IMR-90 (cell line): ENCODE data around the gene SERPINA6. TPM values are rescaled to one million over a fixed set of nuclear protein-coding genes. Genes with fewer than 3 reads are reported as not detected.

ENCODE experiments used
- ATAC-seq: fragments of 200-7000 bp; cut with Tn5 transposase; 2 replicates; pipeline ENCODE4 v1.9.1; 2020; ENCODE audit warnings: low read depth, mild to moderate bottlenecking, moderate library complexity
- BruUV-seq: library from RNA; stranded (reverse); fragments of 400-500 nt; replicated peaks from 2 replicates; lab custom pipeline; 2021; lab: Mats Ljungman, UMichigan
- CTCF ChIA-PET: fragments of 300-600 bp; formaldehyde crosslinking; extraction: SDS; loops from one replicate; lab custom pipeline; 2021; ENCODE audit warnings: antibody characterized with exemption; lab: Yijun Ruan, JAX
- POLR2A ChIA-PET: fragments of 300-600 bp; sonication (Branson Sonifier 250); formaldehyde crosslinking; loops from one replicate; lab custom pipeline; 2022; ENCODE audit warnings: antibody characterized with exemption; ENCODE audit not compliant: unreplicated experiment; lab: Charles Lee
- DNase-seq: peaks from one replicate; pipeline ENCODE4 v3.0.0; 2013
- H2AFZ ChIP-seq: replicated peaks from 2 replicates; pipeline ENCODE3; 2013; ENCODE audit warnings: low read length, mild to moderate bottlenecking; ENCODE audit not compliant: poor library complexity
- H2AK5ac ChIP-seq: 2 replicates; pipeline ENCODE4 v1.6.1; 2013; ENCODE audit warnings: low read depth, low read length, inconsistent platforms
- H2AK9ac ChIP-seq: replicated peaks from 2 replicates; pipeline ENCODE3; 2013; ENCODE audit warnings: mild to moderate bottlenecking, low read depth, low read length, moderate library complexity; ENCODE audit not compliant: poor library complexity
- H2BK120ac ChIP-seq: 2 replicates; pipeline ENCODE4 v1.6.1; 2013; ENCODE audit warnings: low read depth, low read length, inconsistent platforms
- H2BK15ac ChIP-seq: 3 replicates; pipeline ENCODE4 v1.6.1; 2013; ENCODE audit warnings: low read depth, low read length, inconsistent platforms
- H2BK20ac ChIP-seq: 2 replicates; pipeline ENCODE4 v1.6.1; 2013; ENCODE audit warnings: low read depth, mild to moderate bottlenecking, inconsistent platforms, low read length, moderate library complexity
- H2BK5ac ChIP-seq: 2 replicates; pipeline ENCODE4 v1.6.1; 2013; ENCODE audit warnings: mild to moderate bottlenecking, low read depth, low read length, inconsistent platforms; ENCODE audit not compliant: poor library complexity, severe bottlenecking
- H3K14ac ChIP-seq: replicated peaks from 2 replicates; pipeline ENCODE4 v1.6.1; 2013; ENCODE audit warnings: low read depth, low read length, inconsistent platforms
- H3K18ac ChIP-seq: 2 replicates; pipeline ENCODE4 v1.6.1; 2013; ENCODE audit warnings: low read depth, low read length, control low read depth
- H3K23ac ChIP-seq: 2 replicates; pipeline ENCODE4 v1.6.1; 2013; ENCODE audit warnings: low read depth, low read length, inconsistent platforms
- H3K27ac ChIP-seq: 2 replicates; pipeline ENCODE4 v1.5.1; 2013; ENCODE audit warnings: mild to moderate bottlenecking, control low read depth, low read length; ENCODE audit not compliant: insufficient read depth
- H3K27me3 ChIP-seq: 2 replicates; pipeline ENCODE4 v1.6.1; 2013; ENCODE audit warnings: low read length; ENCODE audit not compliant: control insufficient read depth, insufficient read depth
- H3K36me3 ChIP-seq: 2 replicates; pipeline ENCODE4 v1.6.1; 2013; ENCODE audit warnings: low read length, mixed read lengths; ENCODE audit not compliant: control insufficient read depth, insufficient read depth
- H3K4ac ChIP-seq: 2 replicates; pipeline ENCODE4 v1.6.1; 2013; ENCODE audit warnings: low read depth, low read length, inconsistent platforms
- H3K4me1 ChIP-seq: 2 replicates; pipeline ENCODE4 v1.6.1; 2013; ENCODE audit warnings: low read length, mixed read lengths; ENCODE audit not compliant: control insufficient read depth, insufficient read depth
- H3K4me2 ChIP-seq: 2 replicates; pipeline ENCODE4 v1.6.1; 2013; ENCODE audit warnings: low read depth, mild to moderate bottlenecking, control low read depth, low read length, moderate library complexity
- H3K4me3 ChIP-seq: 2 replicates; pipeline ENCODE4 v1.5.1; 2013; ENCODE audit warnings: low read depth, mild to moderate bottlenecking, control low read depth, low read length, moderate library complexity; ENCODE audit not compliant: insufficient read depth
- H3K56ac ChIP-seq: 2 replicates; pipeline ENCODE4 v1.6.1; 2013; ENCODE audit warnings: low read length, inconsistent platforms; ENCODE audit not compliant: insufficient read depth; ENCODE audit errors: extremely low read depth
- H3K79me1 ChIP-seq, 2 experiments: 2 replicates each; pipeline ENCODE4 v1.6.1; 2013; ENCODE audit warnings: low read length in 2 of 2, inconsistent platforms in 1 of 2, low read depth in 1 of 2
- H3K9ac ChIP-seq: 2 replicates; pipeline ENCODE4 v1.6.1; 2013; ENCODE audit warnings: low read depth, low read length, control low read depth
- H3K9me1 ChIP-seq: 2 replicates; pipeline ENCODE4 v1.6.1; 2013; ENCODE audit warnings: low read length, inconsistent platforms; ENCODE audit not compliant: insufficient read depth
- H3K9me3 ChIP-seq: 2 replicates; pipeline ENCODE4 v1.6.1; 2013; ENCODE audit warnings: low read length; ENCODE audit not compliant: control insufficient read depth, insufficient read depth
- H4K20me1 ChIP-seq: 2 replicates; pipeline ENCODE4 v1.6.1; 2013; ENCODE audit warnings: low read length, inconsistent platforms; ENCODE audit not compliant: insufficient read depth
- H4K5ac ChIP-seq: 2 replicates; pipeline ENCODE4 v1.6.1; 2013; ENCODE audit warnings: mild to moderate bottlenecking, low read depth, low read length, control low read depth
- H4K8ac ChIP-seq, 2 experiments: 2 replicates each; pipeline ENCODE4 v1.6.1; 2013; ENCODE audit warnings: low read depth in 2 of 2, low read length in 2 of 2, control low read depth in 1 of 2, inconsistent platforms in 1 of 2
- H4K91ac ChIP-seq: 2 replicates; pipeline ENCODE4 v1.6.1; 2013; ENCODE audit warnings: low read depth, low read length, inconsistent platforms; ENCODE audit not compliant: insufficient read depth
- BHLHE40 ChIP-seq: fragments of 150-350 bp; IDR thresholded peaks from 2 replicates; pipeline ENCODE4 v1.6.1; 2016; ENCODE audit warnings: mild to moderate bottlenecking, low read depth, low read length
- FOS ChIP-seq: fragments of 150-350 bp; IDR thresholded peaks from 2 replicates; pipeline ENCODE4 v1.6.1; 2016; ENCODE audit warnings: low read depth, low read length
- MXI1 ChIP-seq: IDR thresholded peaks from 2 replicates; pipeline ENCODE4 v1.6.1; 2012; ENCODE audit warnings: low read depth, mild to moderate bottlenecking, low read length, moderate library complexity, borderline replicate concordance
- RAD21 ChIP-seq: IDR thresholded peaks from 2 replicates; pipeline ENCODE4 v1.6.1; 2012; ENCODE audit warnings: low read length, improper control_type of control experiment
- RCOR1 ChIP-seq: IDR thresholded peaks from 2 replicates; pipeline ENCODE4 v1.6.1; 2012; ENCODE audit warnings: mild to moderate bottlenecking, low read length, improper control_type of control experiment; ENCODE audit not compliant: insufficient replicate concordance
- RFX5 ChIP-seq: IDR thresholded peaks from 2 replicates; pipeline ENCODE4 v1.8.0; 2012; ENCODE audit warnings: low read depth, mild to moderate bottlenecking, low read length, moderate library complexity
- SMC3 ChIP-seq: fragments of 150-350 bp; IDR thresholded peaks from 2 replicates; pipeline ENCODE4 v1.6.1; 2016; ENCODE audit warnings: low read depth, mild to moderate bottlenecking, antibody characterized with exemption, low read length, moderate library complexity
- WGBS, 2 experiments: methylation state at CpG; one replicate each; pipeline versions ENCODE4 v1.1.5 to v1.1.7; 2013; ENCODE audit warnings: missing lambda C conversion rate in 2 of 2; ENCODE audit not compliant: insufficient read length in 1 of 2; ENCODE audit errors: extremely low coverage in 2 of 2; 5-methylcytosine and 5-hydroxymethylcytosine counted together
- dilution Hi-C: fragments of 300-500 bp; cut with HindIII; formaldehyde crosslinking; loops from one replicate; pipeline ENCODE4 v1.14.3; 2018; ENCODE audit warnings: low sequenced_read_pairs; ENCODE audit not compliant: unreplicated experiment
- in situ Hi-C: fragments of 300-500 bp; cut with MboI; formaldehyde crosslinking; loops from 3 replicates; pipeline ENCODE4 v1.14.3; 2019; ENCODE audit warnings: low sequenced_read_pairs, inconsistent platforms, mixed read lengths
- intact Hi-C: fragments of 100-400 bp; cut with micrococcal nuclease; formaldehyde crosslinking; loops from 2 replicates; pipeline ENCODE4 v1.10.0; 2022
- polyA plus RNA-seq, 3 experiments: library from polyadenylated mRNA; depleted of rRNA; stranded (reverse); fragments of >200 nt; gene quantifications; 2 replicates each; pipeline ENCODE4 v1.2.3, GENCODE V29; 2012; ENCODE audit warnings: low replicate concordance in 1 of 3
- total RNA-seq: library from RNA; depleted of rRNA; stranded (reverse); fragments of >200 nt; gene quantifications from 2 replicates; pipeline ENCODE4 v1.2.3, GENCODE V29; 2012

The SERPINA6 gene
- total and polyA plus RNA-seq, 2 of the 4 experiments (the other 2 are of a cell fraction): not detected

DNA sequence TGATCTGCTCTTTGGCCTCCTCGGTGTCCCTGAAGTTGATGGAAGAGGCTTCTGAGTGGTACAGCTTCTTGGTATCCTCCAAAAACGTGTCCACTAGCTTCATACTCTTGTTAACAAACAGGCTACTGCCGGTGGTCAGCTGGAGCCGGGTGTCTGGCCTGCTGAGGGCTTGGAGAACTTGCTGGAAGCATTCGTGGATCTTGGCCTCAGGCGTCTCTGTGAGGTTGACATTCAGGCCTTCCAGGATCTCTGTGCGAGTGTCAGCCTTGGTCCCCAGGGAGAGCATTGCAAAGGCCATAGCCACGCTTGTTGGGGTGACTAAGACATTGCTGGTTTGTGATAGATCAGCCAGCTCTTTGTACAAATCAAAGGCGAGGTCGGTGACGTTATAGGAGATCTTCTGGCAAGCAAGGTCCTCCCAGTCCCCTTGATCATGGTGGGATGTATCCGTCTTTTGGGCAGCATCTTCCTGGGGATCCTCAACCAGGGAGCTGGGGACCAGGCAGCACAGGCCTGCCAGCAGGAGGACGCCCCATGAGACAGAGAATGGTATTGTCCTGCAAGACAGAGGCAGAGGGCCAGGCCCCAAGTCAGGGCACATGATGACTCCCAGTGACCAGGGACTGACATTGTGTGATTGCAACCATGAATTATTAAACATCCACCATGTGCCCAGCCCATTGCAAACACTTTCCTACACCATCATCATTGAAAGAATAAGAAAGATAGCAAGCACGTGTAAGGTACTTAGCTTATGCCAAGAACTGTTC is 43.2 kb upstream of the SERPINA6 start, which contains the start of gene SERPINA2:
SERPINA2 (minus strand) TSS at position 553 of the 770 bp plus-strand sequence.
- H3K9me1 ChIP-seq: 0 out of 2 replicates have a peak, but pooled peaks cover 4% of the 10 kb centered on the region
- in situ Hi-C loops: no loop called here
- dilution Hi-C loops: no loop called here
- no peak within 1 kb of the TSS for H4K5ac ChIP-seq
- no peaks in the 10 kb centered on the region for H4K20me1 ChIP-seq
- no TSS peak for BruUV-seq
- CTCF ChIA-PET: no interaction called here
- no peak within 1 kb of the TSS for H3K27ac ChIP-seq
- no peak within 1 kb of the TSS for H3K4me2 ChIP-seq
- no peak within 1 kb of the TSS for H2BK20ac ChIP-seq
- no peak within 1 kb of the TSS for H3K14ac ChIP-seq
- H2BK5ac ChIP-seq: no peak within 1 kb of the TSS
- H3K4ac ChIP-seq: no peak within 1 kb of the TSS
- WGBS, 2 experiments: 73% methylated on average over 5 of the region's 14 CpGs; no CpG with 5 or more reads in 1 of the 2 experiments
- peak within 1 kb of the TSS; percentile 19 for H2AFZ ChIP-seq
- H3K79me1 ChIP-seq: no peaks in the 10 kb centered on the region
- no peak within 1 kb of the TSS for H3K4me3 ChIP-seq
- H4K8ac ChIP-seq: no peak within 1 kb of the TSS
- H3K18ac ChIP-seq: no peak within 1 kb of the TSS
- no peak within 1 kb of the TSS for H2BK15ac ChIP-seq
- H3K23ac ChIP-seq: no peak within 1 kb of the TSS
- H3K36me3 ChIP-seq: no peaks in the 10 kb centered on the region
- H3K27me3 ChIP-seq: no peaks in the 10 kb centered on the region; the same call in 1 of the 2 replicates
- TF ChIP-seq FOS: no peak
- TF ChIP-seq BHLHE40: no peak
- no peak for TF ChIP-seq RCOR1
- TF ChIP-seq MXI1: no peak
- TF ChIP-seq RAD21: no peak
- TF ChIP-seq SMC3: no peak
- no peak for TF ChIP-seq RFX5
- no peak for DNase-seq
- H2AK5ac ChIP-seq: no peak within 1 kb of the TSS
- H3K9ac ChIP-seq: no peak within 1 kb of the TSS
- H2AK9ac ChIP-seq: no peak within 1 kb of the TSS
- no peak within 1 kb of the TSS for H4K91ac ChIP-seq
- no peaks in the 10 kb centered on the region for H3K4me1 ChIP-seq
- intact Hi-C loops: no loop called here
- no peak within 1 kb of the TSS for H3K56ac ChIP-seq
- H2BK120ac ChIP-seq: no peak within 1 kb of the TSS
- POLR2A ChIA-PET: no interaction called here
- ATAC-seq: no peak
- H3K9me3 ChIP-seq: no peaks in the 10 kb centered on the region
